Breast epithelium (tissue), 3 donors: ENCODE results near the gene KLHL36.

Experiments
- CTCF ChIP-seq, 3 donors: fragments of 450-650 bp; IDR thresholded peaks; one replicate each; pipeline ENCODE4 v1.5.1; 2016 to 2017; ENCODE audit warnings: antibody characterized with exemption in 3 of 3, mild to moderate bottlenecking in 3 of 3, moderate library complexity in 3 of 3
- POLR2A ChIP-seq: fragments of 450-650 bp; IDR thresholded peaks from one replicate; pipeline ENCODE4 v1.6.1; 2016; ENCODE audit warnings: antibody characterized with exemption, mild to moderate bottlenecking, moderate library complexity

GRCh38 chr16:84606081-84606875, 42.0 kb upstream of the KLHL36 start:
- TF ChIP-seq CTCF (IDR thresholded peaks at IDR 0.05) (no peak), POLR2A (no peak)
